K562 (cell line): ENCODE data around the gene HDAC5. TPM values are rescaled to one million over a fixed set of nuclear protein-coding genes. Genes with fewer than 3 reads are reported as not detected.
A peak's percentile ranks its signal among the peaks of the same experiment; 100 is the strongest.

ENCODE experiments used
- CHD2 ChIP-seq: IDR thresholded peaks from 2 replicates; pipeline ENCODE4 v1.6.1; 2011; ENCODE audit warnings: low read depth, low read length
- E2F4 ChIP-seq: sonication (generic); formaldehyde crosslinking; IDR thresholded peaks from 2 replicates; pipeline ENCODE4 v1.8.0; 2022; ENCODE audit warnings: mild to moderate bottlenecking, low read depth, missing genetic modification reagents
- ELF2 ChIP-seq: fragments of 250-450 bp; sonication (Bioruptor Pico); IDR thresholded peaks from 2 replicates; pipeline ENCODE4 v1.5.0; 2021; ENCODE audit warnings: mild to moderate bottlenecking
- ETV1 ChIP-seq: fragments of 450-650 bp; conservative IDR thresholded peaks from 2 replicates; pipeline ENCODE4 v1.6.1; 2016; ENCODE audit warnings: missing genetic modification characterization, control low read depth, low read depth, missing compliant biosample characterization
- HDAC3 ChIP-seq: fragments of 450-650 bp; IDR thresholded peaks from 2 replicates; pipeline ENCODE4 v1.6.1; 2018; ENCODE audit warnings: borderline replicate concordance, mild to moderate bottlenecking, moderate library complexity; ENCODE audit not compliant: partially characterized antibody
- HMBOX1 ChIP-seq: sonication (generic); IDR thresholded peaks from 2 replicates; pipeline ENCODE4 v1.6.1; 2016
- ID3 ChIP-seq, 2 experiments: fragments of 250-450 bp in 1 of 2; fragments of 450-650 bp in 1 of 2; sonication (Bioruptor Pico) in 1 of 2; IDR thresholded peaks; 2 replicates each; pipeline versions ENCODE4 v1.6.1 to v1.8.0; 2016 to 2021; ENCODE audit warnings: mild to moderate bottlenecking in 2 of 2, moderate library complexity in 2 of 2, missing compliant biosample characterization in 1 of 2, missing genetic modification characterization in 1 of 2
- MCM5 ChIP-seq: fragments of 450-650 bp; IDR thresholded peaks from 2 replicates; pipeline ENCODE4 v1.6.1; 2016; ENCODE audit warnings: low read depth
- MEIS2 ChIP-seq: fragments of 450-650 bp; IDR thresholded peaks from 2 replicates; pipeline ENCODE4 v1.6.1; 2014; ENCODE audit warnings: mild to moderate bottlenecking; ENCODE audit not compliant: partially characterized antibody
- POLR3G ChIP-seq: IDR thresholded peaks from 2 replicates; pipeline ENCODE4 v1.6.1; 2011; ENCODE audit not compliant: insufficient read length, insufficient replicate concordance; ENCODE audit errors: extremely low read depth
- PPARD ChIP-seq: fragments of 250-450 bp; sonication (Bioruptor Pico); IDR thresholded peaks from 2 replicates; pipeline ENCODE4 v1.8.0; 2022; ENCODE audit warnings: inconsistent platforms, mild to moderate bottlenecking, moderate library complexity
- SMARCE1 ChIP-seq: fragments of 450-650 bp; IDR thresholded peaks from 2 replicates; pipeline ENCODE4 v1.7.1; 2016; ENCODE audit warnings: mild to moderate bottlenecking
- ZBTB11 ChIP-seq, 3 experiments: fragments of 200-800 bp in 1 of 3; fragments of 250-450 bp in 1 of 3; fragments of 450-650 bp in 1 of 3; sonication (Bioruptor Pico) in 1 of 3; sonication (Bioruptor generic) in 1 of 3; formaldehyde crosslinking in 1 of 3; IDR thresholded peaks; 2 replicates each; pipeline versions ENCODE4 v1.6.1 to v1.8.0; 2016 to 2022; ENCODE audit warnings: mild to moderate bottlenecking in 2 of 3, missing genetic modification characterization in 2 of 3, missing compliant biosample characterization in 1 of 3, moderate library complexity in 1 of 3
- ZMIZ1 ChIP-seq, 2 experiments: fragments of 150-350 bp in 1 of 2; IDR thresholded peaks; 2 replicates each; pipeline ENCODE4 v1.6.1; 2012 to 2016; ENCODE audit warnings: low read depth in 2 of 2, low read length in 2 of 2, mild to moderate bottlenecking in 1 of 2, moderate library complexity in 1 of 2
- ZNF766 ChIP-seq: fragments of 200-800 bp; sonication (Bioruptor generic); conservative IDR thresholded peaks from 2 replicates; pipeline ENCODE4 v1.6.1; 2016; ENCODE audit warnings: missing genetic modification characterization, missing compliant biosample characterization
- polyA plus RNA-seq, 8 experiments: library from polyadenylated mRNA; depleted of rRNA in 4 of 8; stranded (reverse) in 5 of 8; unstranded in 3 of 8; fragments of >200 nt; fragmentation: Nextera tagmentation in 2 of 8; fragmentation: Illumina TruSeq in 1 of 8; extraction: Ambion mirVana in 2 of 8; extraction: Trizol in 1 of 8; gene quantifications; 2 replicates each; pipeline versions ENCODE4 v1.2.1 to v1.2.3, GENCODE V29; 2011 to 2014; ENCODE audit warnings: inconsistent platforms in 1 of 8, missing spikeins in 1 of 8
- total RNA-seq, 7 experiments: library from RNA; depleted of rRNA in 6 of 7; stranded (reverse); fragments of >200 nt in 6 of 7; fragmentation: Illumina TruSeq in 2 of 7; extraction: Trizol in 2 of 7; gene quantifications; 2 replicates each; pipeline versions ENCODE4 v1.2.1 to v1.2.3, GENCODE V29; 2011 to 2021; ENCODE audit warnings: low replicate concordance in 1 of 7

Gene HDAC5
- total and polyA plus RNA-seq, 9 of the 15 experiments (the other 6 are each of a cell fraction or from before 2014, with no cell fraction given) = 0.45 to 26.2 (median 16.4) TPM

- TF ChIP-seq CHD2 (peak; percentile 15; the same call in 1 of the 2 replicates), MEIS2 (peak; percentile 91), E2F4 (CRISPR knock-in tag) (no peak), PPARD (CRISPR knock-in tag) (no peak), ID3 (CRISPR knock-in tag; IDR thresholded peaks at IDR 0.05) (no peak), ID3 (tag; IDR thresholded peaks at IDR 0.05) (peak; percentile 55; the same call in 1 of the 2 replicates), MCM5 (no peak), SMARCE1 (0 out of 2 replicates have a peak, but pooled peaks have one; percentile 12), ETV1 (tag) (peak; percentile 86), HMBOX1 (no peak; the same call in 1 of the 2 replicates), ZBTB11 (CRISPR knock-in tag; IDR thresholded peaks at IDR 0.05) (peak in 1 of 3 experiments; percentile 52; a peak in 1 of 6 replicates), HDAC3 (peak; percentile 5), ZNF766 (CRISPR knock-in tag) (peak; percentile 68; the same call in 1 of the 2 replicates), ELF2 (CRISPR knock-in tag) (no peak), ZMIZ1 (IDR thresholded peaks at IDR 0.05; ENCODE audit: low read depth in 2 of 2, low read length in 2 of 2) (peak in 1 of 2 experiments; percentile 35; a peak in 1 of 4 replicates), POLR3G (no peak)
Measured at GRCh38 chr17:44095647-44096496, 27.6 kb downstream of the HDAC5 start (continued).
